Measurements from ENCODE around the gene NFKBIL1.

DNA sequence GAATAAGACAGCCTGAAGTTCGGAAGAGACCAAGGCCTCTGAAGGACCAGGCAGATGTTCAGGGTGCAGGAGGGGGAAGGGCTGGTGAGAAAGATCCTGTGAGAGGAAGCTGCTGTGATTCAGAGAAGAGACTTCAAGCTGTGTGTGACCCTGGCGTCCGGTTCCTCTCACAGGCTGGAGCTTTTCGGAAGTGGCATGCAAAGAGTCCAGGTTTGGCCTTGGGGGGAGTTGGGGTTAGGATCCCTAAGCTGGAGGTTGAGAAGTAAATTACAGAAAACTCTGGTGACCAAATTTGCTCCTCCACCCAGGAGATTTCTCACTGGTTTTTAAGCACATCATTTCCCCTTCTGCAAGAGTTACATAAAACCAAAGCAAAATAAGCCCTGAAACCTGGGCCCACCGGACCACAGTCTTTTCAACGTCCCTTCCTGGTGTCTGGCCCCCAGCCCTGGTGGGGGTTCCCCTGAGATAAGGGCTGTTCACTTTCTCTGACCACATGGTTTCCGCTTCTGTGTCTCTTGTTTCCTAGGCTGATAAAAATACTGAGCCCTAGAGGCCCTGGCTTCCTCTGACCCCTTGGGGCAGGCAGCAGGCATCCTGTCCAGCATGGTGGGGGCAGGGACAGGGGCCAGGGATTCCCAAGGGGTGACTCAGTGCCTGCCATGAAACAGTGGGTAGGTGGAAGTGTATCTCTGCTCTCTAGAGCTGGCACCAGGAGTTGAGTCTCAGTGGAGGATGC, 12.7 kb downstream of the NFKBIL1 start:
- no peak for TF ChIP-seq POLR2A (IDR thresholded peaks at IDR 0.05)
- TF ChIP-seq CTCF (IDR thresholded peaks at IDR 0.05) = no peak
